GM21367 (cell line): ENCODE data around the gene TBX1.

Source experiments
- ATAC-seq: cut with Tn5 transposase; IDR thresholded peaks from one replicate; pipeline ENCODE4 v1.9.1; 2021; ENCODE audit not compliant: unreplicated experiment

TBX1 gene

GRCh38 chr22:19737846-19738663, 22.5 kb upstream of the TBX1 start:
- no peak for ATAC-seq

GRCh38 chr22:19738664-19739447, 21.7 kb upstream of the TBX1 start:
- no peak for ATAC-seq

GRCh38 chr22:19739448-19739895, 21.1 kb upstream of the TBX1 start:
- no peak for ATAC-seq

DNA sequence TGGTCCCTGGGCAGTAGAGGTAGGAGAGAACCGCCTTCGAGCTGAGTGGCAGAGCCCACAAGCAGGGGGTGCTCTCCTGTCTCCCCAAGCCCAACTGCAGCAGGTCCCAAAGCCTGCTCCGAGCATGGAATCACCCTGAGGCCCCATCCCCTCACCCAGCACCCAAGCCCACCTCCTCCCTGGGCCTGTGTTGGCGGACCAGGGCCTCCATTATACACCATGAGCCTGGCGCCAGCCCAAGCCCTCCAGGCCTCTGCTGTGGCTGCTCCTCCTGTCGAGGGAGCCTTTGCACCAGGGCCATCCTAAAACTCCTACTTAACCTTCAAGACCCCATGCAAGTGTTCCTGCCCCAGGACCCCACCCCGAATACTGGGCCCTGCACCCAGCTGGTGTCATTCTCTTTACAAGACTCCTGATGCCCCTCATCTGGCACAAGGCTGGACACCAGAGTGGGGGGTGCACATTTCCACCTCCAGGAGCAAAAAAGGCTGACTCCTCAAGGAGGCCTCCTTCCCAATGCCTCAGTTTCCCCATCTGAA, 20.6 kb upstream of the TBX1 start:
- no peak for ATAC-seq

DNA sequence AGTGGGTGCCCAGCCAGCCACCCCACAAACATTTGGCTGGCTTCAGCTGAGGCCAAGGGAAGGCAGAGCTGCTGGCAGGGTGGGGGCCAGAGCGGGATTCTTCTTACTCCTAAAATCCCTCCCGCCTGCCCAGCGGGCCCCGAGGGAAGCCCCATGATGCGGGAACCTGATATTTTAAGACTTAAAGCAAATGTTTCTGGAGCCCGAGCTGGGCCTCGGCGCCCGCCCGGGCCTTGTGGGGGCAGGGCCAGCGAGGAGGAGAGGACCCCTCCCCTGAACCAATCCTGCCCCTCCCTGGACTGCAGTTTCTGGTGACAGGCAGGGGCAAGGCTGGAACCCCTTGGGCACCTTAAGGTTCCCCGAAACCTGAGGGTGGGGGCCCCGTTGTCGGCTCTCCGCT, 20.0 kb upstream of the TBX1 start:
- no peak for ATAC-seq

GRCh38 chr22:19741053-19741452, 19.5 kb upstream of the TBX1 start:
- ATAC-seq = no peak

DNA sequence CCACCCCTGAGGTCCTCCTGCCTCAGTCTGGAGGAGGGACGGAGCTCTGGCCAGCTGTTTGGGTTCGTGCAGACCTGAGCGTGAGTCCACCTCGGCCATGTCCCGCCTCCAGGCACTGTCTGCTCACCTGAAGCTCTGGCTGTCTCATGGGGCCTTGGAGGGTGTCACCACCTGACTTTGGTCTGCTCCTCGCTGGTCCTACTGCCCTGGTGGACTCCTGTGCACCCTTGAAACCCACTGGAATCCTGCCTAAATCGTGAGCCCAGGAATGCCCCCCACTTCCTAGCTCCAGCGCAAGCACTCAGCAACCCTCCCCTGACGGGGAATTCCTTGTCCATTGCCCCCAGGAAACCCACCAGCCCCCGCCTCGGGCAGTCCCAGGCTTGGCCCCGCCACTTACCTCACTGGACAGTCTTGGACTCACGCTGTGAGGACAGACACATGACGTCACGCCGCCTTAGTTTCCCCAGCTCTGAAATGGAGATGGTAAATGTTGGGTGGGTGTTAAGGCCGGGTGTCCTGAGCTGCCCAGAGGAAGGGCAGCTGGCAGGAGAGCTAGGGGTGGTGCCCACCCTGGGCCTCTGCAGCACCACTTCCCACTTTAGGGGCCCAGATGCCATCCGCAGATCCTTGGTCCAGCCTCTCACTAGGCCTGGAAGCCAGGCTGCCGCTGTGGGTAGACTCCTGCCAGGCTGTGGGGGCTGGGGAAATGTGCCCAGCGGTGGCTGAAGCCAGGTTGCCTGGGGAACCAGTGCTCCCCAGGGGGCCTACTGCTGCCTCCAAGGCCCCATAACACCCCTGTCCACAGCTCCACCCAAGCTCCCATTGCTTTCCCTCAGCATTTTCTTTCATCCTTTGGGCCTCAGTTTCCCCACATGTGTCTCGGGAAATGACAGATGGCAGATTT, 18.2 kb upstream of the TBX1 start:
- no peak for ATAC-seq

GRCh38 chr22:19743081-19743480, 17.5 kb upstream of the TBX1 start:
- ATAC-seq = no peak

- no peak for ATAC-seq
Measured at GRCh38 chr22:19743651-19744050, 16.9 kb upstream of the TBX1 start.

GRCh38 chr22:19744350-19745006, 16.1 kb upstream of the TBX1 start:
- ATAC-seq = no peak

- no peak for ATAC-seq
Measured at GRCh38 chr22:19745155-19746101, 15.2 kb upstream of the TBX1 start.

- ATAC-seq = no peak
Measured at GRCh38 chr22:19746726-19747125, 13.9 kb upstream of the TBX1 start.

DNA sequence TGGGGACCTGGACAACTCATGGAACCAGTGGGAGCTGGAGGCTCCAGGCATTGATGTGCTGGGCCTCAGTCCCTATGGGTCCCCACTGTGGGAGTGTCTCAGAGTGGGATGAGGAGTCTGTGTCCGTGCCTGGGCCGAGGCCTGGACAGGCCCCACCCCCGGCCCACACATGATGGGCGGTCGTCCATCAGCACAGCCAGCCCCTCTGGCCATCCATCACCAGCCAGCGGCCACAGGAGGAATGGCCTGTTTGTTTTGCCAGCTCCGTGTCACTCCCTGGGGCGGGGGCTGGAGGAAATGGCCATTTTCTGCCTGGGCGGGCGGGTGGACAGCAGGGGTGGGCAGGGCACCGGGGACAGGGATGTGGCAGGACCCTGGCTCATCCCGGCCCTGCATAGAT, 13.0 kb upstream of the TBX1 start:
- ATAC-seq = no peak

DNA sequence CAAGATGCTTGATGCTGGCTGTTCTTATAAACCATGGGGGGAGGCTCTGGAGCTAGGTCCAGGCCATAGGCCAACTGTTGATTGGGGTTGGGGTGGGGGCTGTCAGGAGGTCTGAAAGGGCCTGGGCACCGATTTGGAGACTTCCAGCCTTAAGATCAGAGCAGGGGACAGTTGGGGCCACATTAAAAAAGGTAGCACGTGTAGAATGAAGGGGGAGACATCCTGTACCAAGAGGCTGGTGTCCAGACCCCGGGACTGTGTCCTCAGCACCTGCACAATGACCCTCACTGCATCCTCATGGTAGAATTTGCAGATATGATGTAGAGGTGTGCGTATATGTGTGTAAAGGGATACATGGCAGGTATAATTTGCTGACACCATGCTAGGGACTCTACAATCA, 12.4 kb upstream of the TBX1 start:
- no peak for ATAC-seq

GRCh38 chr22:19748991-19749664, 11.4 kb upstream of the TBX1 start:
- no peak for ATAC-seq

GRCh38 chr22:19749876-19750275, 10.7 kb upstream of the TBX1 start:
- no peak for ATAC-seq

- ATAC-seq = no peak
Measured at GRCh38 chr22:19750507-19751490, 9.8 kb upstream of the TBX1 start.
